ENCODE results near the gene RILPL1. TPM values are rescaled to one million over a fixed set of nuclear protein-coding genes. Genes with fewer than 3 reads are reported as not detected.
A peak's percentile ranks its signal among the peaks of the same experiment; 100 is the strongest.

RILPL1 gene
- total RNA-seq, 1 experiment from 2014 or later = 21.5 TPM

GRCh38 chr12:123442774-123443173 is 90.7 kb downstream of the RILPL1 start:
- H3K4me3 Mint-ChIP-seq (ENCODE audit: unreplicated experiment) = no peak overlapping the region
- intact Hi-C loops (cut with micrococcal nuclease) = no loop called here
- POLR2A ChIA-PET = interaction anchor here (0.6 kb wide), 2 partner anchors 80 to 131 kb away, joined by 3 read pairs; no protein-coding TSS in a partner anchor
- no TSS peak for BruUV-seq (replicated peaks)
- no peaks in the 10 kb centered on the region for H3K9me3 Mint-ChIP-seq (ENCODE audit: unreplicated experiment)
- CTCF ChIA-PET = interaction anchor here (0.7 kb wide), 1 partner anchor 13 kb away, joined by 3 read pairs; no protein-coding TSS in a partner anchor
- H3K27ac Mint-ChIP-seq (ENCODE audit: low read depth, unreplicated experiment) = no peak overlapping the region
- H3K4me1 Mint-ChIP-seq (ENCODE audit: insufficient read depth, unreplicated experiment) = no peaks in the 10 kb centered on the region
- TF ChIP-seq CTCF (IDR thresholded peaks at IDR 0.05; ENCODE audit: unreplicated experiment) = no peak
- no peaks in the 10 kb centered on the region for H3K36me3 Mint-ChIP-seq (ENCODE audit: insufficient read depth, unreplicated experiment)
- no peak for DNase-seq (ENCODE audit: unreplicated experiment)
- H3K27me3 Mint-ChIP-seq (ENCODE audit: insufficient read depth, unreplicated experiment) = no peaks in the 10 kb centered on the region

GRCh38 chr12:123441523-123442164 is 91.9 kb downstream of the RILPL1 start:
- no peaks in the 10 kb centered on the region for H3K36me3 Mint-ChIP-seq (ENCODE audit: insufficient read depth, unreplicated experiment)
- CTCF ChIA-PET = interaction anchor here (0.6 to 1.4 kb wide), 2 partner anchors 35 to 58 kb away, joined by 3 read pairs; partner anchors contain the start of gene KMT5A
- no peaks in the 10 kb centered on the region for H3K27me3 Mint-ChIP-seq (ENCODE audit: insufficient read depth, unreplicated experiment)
- H3K4me1 Mint-ChIP-seq (ENCODE audit: insufficient read depth, unreplicated experiment) = no peaks in the 10 kb centered on the region
- intact Hi-C loops (cut with micrococcal nuclease) = no loop called here
- no peaks in the 10 kb centered on the region for H3K9me3 Mint-ChIP-seq (ENCODE audit: unreplicated experiment)
- no peak for DNase-seq (ENCODE audit: unreplicated experiment)
- H3K4me3 Mint-ChIP-seq (ENCODE audit: unreplicated experiment) = no peak overlapping the region
- TF ChIP-seq CTCF (IDR thresholded peaks at IDR 0.05; ENCODE audit: unreplicated experiment) = no peak
- no peak overlapping the region for H3K27ac Mint-ChIP-seq (ENCODE audit: low read depth, unreplicated experiment)
- POLR2A ChIA-PET = no interaction called here
- BruUV-seq (replicated peaks) = no TSS peak

GRCh38 chr12:123436017-123436964 is 97.2 kb downstream of the RILPL1 start, which contains the start of gene RILPL2:
TSS of gene RILPL2 (minus strand) at chr12:123436684. CDS start at chr12:123436420, 264 bp downstream.
- Mint-ChIP-seq H3K36me3 (ENCODE audit: insufficient read depth, unreplicated experiment) (no peaks in the 10 kb centered on the region), H3K9me3 (ENCODE audit: unreplicated experiment) (no peaks in the 10 kb centered on the region), H3K27me3 (ENCODE audit: insufficient read depth, unreplicated experiment) (no peaks in the 10 kb centered on the region), H3K4me1 (ENCODE audit: insufficient read depth, unreplicated experiment) (peaks cover 5% of the 10 kb centered on the region), H3K27ac (ENCODE audit: low read depth, unreplicated experiment) (peak within 1 kb of the TSS; percentile 76), H3K4me3 (ENCODE audit: unreplicated experiment) (peak within 1 kb of the TSS; percentile 97)
- ChIA-PET POLR2A (interaction anchor here (0.6 to 1.7 kb wide), 8 partner anchors 22 to 277 kb away, joined by 3 to 7 read pairs (median 4); partner anchors contain the start of gene SNRNP35), CTCF (interaction anchor here (0.7 to 1.0 kb wide), 5 partner anchors 22 to 434 kb away, joined by 3 to 5 read pairs (median 3); partner anchors contain the start of gene SNRNP35)
- intact Hi-C loops (cut with micrococcal nuclease) = no loop called here
- peak; percentile 81 for DNase-seq (ENCODE audit: unreplicated experiment)
- TF ChIP-seq CTCF (IDR thresholded peaks at IDR 0.05; ENCODE audit: unreplicated experiment) = no peak
- TSS peak; percentile 48 for BruUV-seq (replicated peaks)

GRCh38 chr12:123435636-123436016 is 97.9 kb downstream of the RILPL1 start:
- no peaks in the 10 kb centered on the region for H3K9me3 Mint-ChIP-seq (ENCODE audit: unreplicated experiment)
- no peaks in the 10 kb centered on the region for H3K36me3 Mint-ChIP-seq (ENCODE audit: insufficient read depth, unreplicated experiment)
- no peak for TF ChIP-seq CTCF (IDR thresholded peaks at IDR 0.05; ENCODE audit: unreplicated experiment)
- intact Hi-C loops (cut with micrococcal nuclease) = no loop called here
- no peak for DNase-seq (ENCODE audit: unreplicated experiment)
- H3K27me3 Mint-ChIP-seq (ENCODE audit: insufficient read depth, unreplicated experiment) = no peaks in the 10 kb centered on the region
- H3K4me3 Mint-ChIP-seq (ENCODE audit: unreplicated experiment) = peak overlapping the region; percentile 97
- POLR2A ChIA-PET = interaction anchor here (0.6 to 1.7 kb wide), 4 partner anchors 25 to 278 kb away, joined by 3 to 7 read pairs (median 4); no protein-coding TSS in a partner anchor
- H3K27ac Mint-ChIP-seq (ENCODE audit: low read depth, unreplicated experiment) = peak overlapping the region; percentile 76
- H3K4me1 Mint-ChIP-seq (ENCODE audit: insufficient read depth, unreplicated experiment) = peaks cover 5% of the 10 kb centered on the region
- BruUV-seq (replicated peaks) = no TSS peak
- CTCF ChIA-PET = interaction anchor here (0.8 to 1.0 kb wide), 2 partner anchors 14 to 146 kb away, joined by 3 to 5 read pairs; no protein-coding TSS in a partner anchor

Data from MCF 10A (cell line).